Lung (tissue), 12 donors: ENCODE data around the gene KIRREL1. TPM values are rescaled to one million over a fixed set of nuclear protein-coding genes. Genes with fewer than 3 reads are reported as not detected.

Experiments
- ATAC-seq: fragments of 200-7000 bp; cut with Tn5 transposase; one replicate; pipeline ENCODE4 v1.9.1; 2020; ENCODE audit warnings: moderate number of reproducible peaks; ENCODE audit not compliant: insufficient read depth, low FRiP score
- DNase-seq, 3 donors: peaks; one replicate each; pipeline ENCODE4 v3.0.0-alpha.2; 2013 to 2017
- H3K27ac ChIP-seq, 2 donors: one replicate each; pipeline ENCODE4 v1.5.1; 2013; ENCODE audit warnings: mild to moderate bottlenecking in 2 of 2, moderate library complexity in 2 of 2, control low read depth in 1 of 2, inconsistent platforms in 1 of 2, low read depth in 1 of 2, low read length in 1 of 2
- H3K27me3 ChIP-seq, 3 donors: one replicate each; pipeline ENCODE4 v1.5.1; 2013; ENCODE audit warnings: low read length in 2 of 3; ENCODE audit not compliant: control insufficient read depth in 3 of 3, insufficient read depth in 3 of 3
- H3K36me3 ChIP-seq, 4 donors: one replicate each; pipeline ENCODE4 v1.5.1; 2013; ENCODE audit warnings: low read length in 4 of 4, mild to moderate bottlenecking in 1 of 4, moderate library complexity in 1 of 4; ENCODE audit not compliant: control insufficient read depth in 4 of 4, insufficient read depth in 4 of 4
- H3K4me1 ChIP-seq, 5 donors: one replicate each; pipeline ENCODE4 v1.5.1; 2013; ENCODE audit warnings: low read length in 5 of 5, mild to moderate bottlenecking in 2 of 5, moderate library complexity in 1 of 5; ENCODE audit not compliant: control insufficient read depth in 5 of 5, insufficient read depth in 5 of 5
- H3K4me3 ChIP-seq: one replicate; pipeline ENCODE4 v1.5.1; 2013; ENCODE audit warnings: mild to moderate bottlenecking, control low read depth, moderate library complexity
- H3K9ac ChIP-seq, 2 donors: one replicate each; pipeline ENCODE4 v1.5.1; 2013; ENCODE audit warnings: low read length in 2 of 2, control low read depth in 1 of 2; ENCODE audit not compliant: insufficient read depth in 1 of 2
- H3K9me3 ChIP-seq, 4 donors: one replicate each; pipeline ENCODE4 v1.5.1; 2013; ENCODE audit warnings: low read length in 3 of 4, mild to moderate bottlenecking in 1 of 4, moderate library complexity in 1 of 4; ENCODE audit not compliant: control insufficient read depth in 4 of 4, insufficient read depth in 3 of 4
- WGBS, 2 donors: extraction: QIAGEN DNeasy Blood & Tissue Kit; methylation state at CpG; one replicate each; pipeline ENCODE4 v1.1.7; 2013; 5-methylcytosine and 5-hydroxymethylcytosine counted together
- polyA plus RNA-seq, 2 donors: library from polyadenylated mRNA; stranded (reverse); fragments of 200-250 nt; gene quantifications; one replicate each; pipeline ENCODE4 v1.2.1, GENCODE V29; 2013
- total RNA-seq, 2 donors: library from RNA; depleted of rRNA in 1 of 2; stranded (reverse); fragments of >200 nt in 1 of 2; gene quantifications; one replicate each; pipeline ENCODE4 v1.2.1, GENCODE V29; 2014 to 2021
- TF ChIP-seq, protein P1 (sequence below): IDR thresholded peaks from 2 replicates; pipeline ENCODE4 v1.5.1; 2012; ENCODE audit warnings: mild to moderate bottlenecking; ENCODE audit errors: control extremely low read depth, extremely low read depth
- donor health status: control.
- donor health status: control.
- donor health status: Bipolar disorder and iron deficiency.
- donor health status: healthy.
- donor health status: DM: yes; HTN: yes; CAD: no.

KIRREL1 gene
- total and polyA plus RNA-seq, 4 donors: 7.5 to 41.8 (median 26.5) TPM

DNA sequence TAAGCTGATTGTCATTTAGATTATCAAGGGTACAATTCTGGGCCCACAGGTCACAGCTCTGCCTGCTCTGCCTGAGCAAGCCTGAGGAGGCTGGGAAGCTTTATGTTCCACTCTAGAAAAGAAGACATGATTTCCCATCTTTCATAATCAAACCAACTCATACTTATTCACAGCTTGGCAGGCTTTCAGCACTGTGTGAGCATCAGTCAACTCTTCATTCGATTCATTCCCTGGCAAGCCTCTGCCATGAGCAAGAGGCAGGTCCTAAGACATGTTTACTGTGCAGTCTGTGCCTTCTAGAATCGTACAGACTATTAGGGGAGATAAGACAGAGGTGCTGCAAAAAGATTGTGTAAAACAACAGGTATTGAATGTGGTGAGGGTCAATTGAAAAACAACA lies 24.5 kb upstream of the KIRREL1 start:
- no peak for ATAC-seq
- TF ChIP-seq, protein P1, sequence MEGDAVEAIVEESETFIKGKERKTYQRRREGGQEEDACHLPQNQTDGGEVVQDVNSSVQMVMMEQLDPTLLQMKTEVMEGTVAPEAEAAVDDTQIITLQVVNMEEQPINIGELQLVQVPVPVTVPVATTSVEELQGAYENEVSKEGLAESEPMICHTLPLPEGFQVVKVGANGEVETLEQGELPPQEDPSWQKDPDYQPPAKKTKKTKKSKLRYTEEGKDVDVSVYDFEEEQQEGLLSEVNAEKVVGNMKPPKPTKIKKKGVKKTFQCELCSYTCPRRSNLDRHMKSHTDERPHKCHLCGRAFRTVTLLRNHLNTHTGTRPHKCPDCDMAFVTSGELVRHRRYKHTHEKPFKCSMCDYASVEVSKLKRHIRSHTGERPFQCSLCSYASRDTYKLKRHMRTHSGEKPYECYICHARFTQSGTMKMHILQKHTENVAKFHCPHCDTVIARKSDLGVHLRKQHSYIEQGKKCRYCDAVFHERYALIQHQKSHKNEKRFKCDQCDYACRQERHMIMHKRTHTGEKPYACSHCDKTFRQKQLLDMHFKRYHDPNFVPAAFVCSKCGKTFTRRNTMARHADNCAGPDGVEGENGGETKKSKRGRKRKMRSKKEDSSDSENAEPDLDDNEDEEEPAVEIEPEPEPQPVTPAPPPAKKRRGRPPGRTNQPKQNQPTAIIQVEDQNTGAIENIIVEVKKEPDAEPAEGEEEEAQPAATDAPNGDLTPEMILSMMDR: no peak
- peaks cover 0 to 15% (median 5%) of the 10 kb centered on the region in 5 donors for H3K4me1 ChIP-seq
- H3K27me3 ChIP-seq: no peaks in the 10 kb centered on the region
- H3K4me3 ChIP-seq: no peak overlapping the region
- no peak overlapping the region for H3K27ac ChIP-seq
- H3K9me3 ChIP-seq: peaks cover 0 to 4% (median 0%) of the 10 kb centered on the region in 4 donors
- DNase-seq: peak in 1 of 3 donors; percentile 33
- H3K9ac ChIP-seq: no peak overlapping the region
- H3K36me3 ChIP-seq: no peaks in the 10 kb centered on the region
- WGBS, 2 donors: 55 to 62% methylated on average over 2 of the region's 2 CpGs

- Histone ChIP-seq H3K9ac (no peak overlapping the region), H3K9me3 (peaks cover 0 to 4% (median 0%) of the 10 kb centered on the region in 4 donors), H3K4me3 (no peak overlapping the region), H3K27me3 (no peaks in the 10 kb centered on the region), H3K36me3 (no peaks in the 10 kb centered on the region), H3K27ac (peak overlapping the region in 1 of 2 donors; percentile 29), H3K4me1 (peaks cover 0 to 15% (median 5%) of the 10 kb centered on the region in 5 donors)
- peak; percentile 56 to 76 (median 70) for DNase-seq
- TF ChIP-seq, protein P1: peak; percentile 45
- ATAC-seq: peak; percentile 49
- WGBS, 2 donors: 70 to 73% methylated on average over 3 of the region's 3 CpGs
These were observed 23.6 kb upstream of the KIRREL1 start for GRCh38 chr1:157969697-157970485.

GRCh38 chr1:157971769-157972168 lies 21.7 kb upstream of the KIRREL1 start:
- Histone ChIP-seq H3K4me1 (peaks cover 0 to 12% (median 0%) of the 10 kb centered on the region in 5 donors), H3K27ac (no peak overlapping the region), H3K9ac (no peak overlapping the region), H3K4me3 (no peak overlapping the region), H3K9me3 (peaks cover 0 to 4% (median 0%) of the 10 kb centered on the region in 4 donors), H3K27me3 (no peaks in the 10 kb centered on the region), H3K36me3 (no peaks in the 10 kb centered on the region)
- DNase-seq: no peak
- ATAC-seq: no peak
- TF ChIP-seq, protein P1: no peak
